ENCODE data around the gene TGFB1I1.
"Not testable (repeated sequence)": the region's sequence is repeated elsewhere in the genome, so short reads cannot be mapped to it uniquely, and the experiment has no call there.

Gene TGFB1I1

GRCh38 chr16:31471875-31472708, at the start of gene TGFB1I1:
TSS of gene TGFB1I1 (plus strand) at chr16:31472152. CDS start at chr16:31472189, 37 bp downstream.
- peak; percentile 38 for DNase-seq (ENCODE audit: low read depth)

GRCh38 chr16:31423241-31423640, 48.7 kb upstream of the TGFB1I1 start:
- no peak for DNase-seq (ENCODE audit: low read depth)

- no peak for DNase-seq (ENCODE audit: low read depth)
Observed at GRCh38 chr16:31423801-31424200, 48.2 kb upstream of the TGFB1I1 start.

GRCh38 chr16:31427441-31428278, 44.3 kb upstream of the TGFB1I1 start:
- DNase-seq (ENCODE audit: low read depth) = no peak

GRCh38 chr16:31428279-31428597, 43.7 kb upstream of the TGFB1I1 start, which contains the start of gene COX6A2:
TSS of gene COX6A2 (minus strand) at chr16:31428360. CDS start at chr16:31428325, 35 bp downstream.
- DNase-seq (ENCODE audit: low read depth) = no peak

GRCh38 chr16:31428638-31429247, 43.2 kb upstream of the TGFB1I1 start:
- no peak for DNase-seq (ENCODE audit: low read depth)

- no peak for DNase-seq (ENCODE audit: low read depth)
Observed at GRCh38 chr16:31429314-31429713, 42.6 kb upstream of the TGFB1I1 start.

GRCh38 chr16:31429796-31430195, 42.2 kb upstream of the TGFB1I1 start:
- no peak for DNase-seq (ENCODE audit: low read depth)

GRCh38 chr16:31430380-31431052, 41.4 kb upstream of the TGFB1I1 start:
- no peak for DNase-seq (ENCODE audit: low read depth)

GRCh38 chr16:31435341-31436220, 36.4 kb upstream of the TGFB1I1 start:
- no peak for DNase-seq (ENCODE audit: low read depth)

GRCh38 chr16:31436221-31437045, 35.5 kb upstream of the TGFB1I1 start:
- DNase-seq (ENCODE audit: low read depth) = no peak

- no peak for DNase-seq (ENCODE audit: low read depth)
Observed at GRCh38 chr16:31438414-31438813, 33.5 kb upstream of the TGFB1I1 start.

GRCh38 chr16:31439023-31439422, 32.9 kb upstream of the TGFB1I1 start:
- not testable (repeated sequence) for DNase-seq (ENCODE audit: low read depth)

GRCh38 chr16:31439519-31439918, 32.4 kb upstream of the TGFB1I1 start:
- no peak for DNase-seq (ENCODE audit: low read depth)

GRCh38 chr16:31440516-31441184, 31.3 kb upstream of the TGFB1I1 start:
- DNase-seq (ENCODE audit: low read depth) = no peak

GRCh38 chr16:31441956-31442355, 30.0 kb upstream of the TGFB1I1 start:
- DNase-seq (ENCODE audit: low read depth) = no peak

- not testable (repeated sequence) for DNase-seq (ENCODE audit: low read depth)
Observed at GRCh38 chr16:31445931-31446330, 26.0 kb upstream of the TGFB1I1 start.

- no peak for DNase-seq (ENCODE audit: low read depth)
Observed at GRCh38 chr16:31451201-31451600, 20.8 kb upstream of the TGFB1I1 start.

GRCh38 chr16:31451681-31452351, 20.1 kb upstream of the TGFB1I1 start:
- DNase-seq (ENCODE audit: low read depth) = no peak
